Endothelial cell of umbilical vein (primary cell): Measurements from ENCODE around the gene COL5A1. TPM values are rescaled to one million over a fixed set of nuclear protein-coding genes. Genes with fewer than 3 reads are reported as not detected.

Experiments used
- BruUV-seq: library from RNA; stranded (reverse); fragments of 400-500 nt; replicated peaks from 2 replicates; lab custom pipeline; 2021; lab: Mats Ljungman, UMichigan
- CTCF ChIA-PET: fragments of 300-600, 350-600 bp; sonication (Branson Sonifier 250); formaldehyde crosslinking; loops from one replicate; lab custom pipeline; 2021; ENCODE audit warnings: antibody characterized with exemption, inconsistent platforms; lab: Charles Lee
- POLR2A ChIA-PET: fragments of 300-600, 350-600 bp; sonication (Branson Sonifier 250); formaldehyde crosslinking; loops from one replicate; lab custom pipeline; 2021; ENCODE audit warnings: antibody characterized with exemption, inconsistent platforms; lab: Charles Lee
- DNase-seq: peaks from one replicate; pipeline ENCODE4 v3.0.0-alpha.2; 2011; ENCODE audit warnings: low read depth, low spot score
- FAIRE-seq: peaks from 2 replicates; lab custom pipeline; 2011; peaks lifted over from hg19 to GRCh38; lab: Jason Lieb, UNC
- H2AFZ ChIP-seq: 2 replicates; pipeline ENCODE4 v1.6.0; 2012; ENCODE audit warnings: low read depth, low read length, control low read depth, inconsistent platforms
- H3K27ac ChIP-seq: 2 replicates; pipeline ENCODE4 v1.5.1; 2011; ENCODE audit warnings: low read depth, mild to moderate bottlenecking, control low read depth, low read length, moderate library complexity; ENCODE audit not compliant: insufficient read depth
- H3K27me3 ChIP-seq, 2 experiments: 2 replicates each; pipeline versions ENCODE4 v1.6.0 to v1.6.1; 2011; ENCODE audit warnings: low read length in 2 of 2, mixed read lengths in 1 of 2; ENCODE audit not compliant: control insufficient read depth in 2 of 2, insufficient read depth in 2 of 2
- H3K36me3 ChIP-seq, 2 experiments: 2 replicates in 1 of 2; 3 replicates in 1 of 2; pipeline ENCODE4 v1.5.1; 2011; ENCODE audit warnings: low read length in 2 of 2, mild to moderate bottlenecking in 1 of 2, moderate library complexity in 1 of 2; ENCODE audit not compliant: control insufficient read depth in 2 of 2, insufficient read depth in 2 of 2; ENCODE audit errors: extremely low read depth in 1 of 2
- H3K4me1 ChIP-seq: 3 replicates; pipeline ENCODE4 v1.5.1; 2011; ENCODE audit warnings: mild to moderate bottlenecking, low read length; ENCODE audit not compliant: control insufficient read depth, insufficient read depth; ENCODE audit errors: extremely low read depth
- H3K4me2 ChIP-seq: 2 replicates; pipeline ENCODE4 v1.6.1; 2011; ENCODE audit warnings: low read length, control low read depth, mixed read lengths; ENCODE audit not compliant: insufficient read depth
- H3K4me3 ChIP-seq, 3 experiments: fragments of 200-600 bp in 1 of 3; sonication (generic), shearing (Covaris generic) in 1 of 3; replicated peaks in 1 of 3; 2 replicates each; pipeline ENCODE4 v1.5.1; 2011 to 2016; ENCODE audit warnings: control low read depth in 3 of 3, low read length in 3 of 3, mild to moderate bottlenecking in 2 of 3, inconsistent platforms in 1 of 3, low read depth in 1 of 3, moderate library complexity in 1 of 3; ENCODE audit not compliant: insufficient read depth in 1 of 3
- H3K79me2 ChIP-seq: 2 replicates; pipeline ENCODE4 v1.6.0; 2012; ENCODE audit warnings: low read length, inconsistent platforms; ENCODE audit not compliant: control insufficient read depth, insufficient read depth
- H3K9ac ChIP-seq: replicated peaks from 2 replicates; pipeline ENCODE3; 2011; ENCODE audit warnings: low read length, control low read depth; ENCODE audit not compliant: insufficient read depth; ENCODE audit errors: extremely low read depth
- H3K9me1 ChIP-seq: replicated peaks from 3 replicates; pipeline ENCODE4 v1.6.0; 2011; ENCODE audit warnings: mild to moderate bottlenecking, low read length; ENCODE audit not compliant: control insufficient read depth, insufficient read depth; ENCODE audit errors: extremely low read depth
- H3K9me3 ChIP-seq: replicated peaks from 2 replicates; pipeline ENCODE4 v1.5.1; 2012; ENCODE audit warnings: low read length, inconsistent platforms; ENCODE audit not compliant: control insufficient read depth, insufficient read depth
- H4K20me1 ChIP-seq: replicated peaks from 2 replicates; pipeline ENCODE3; 2011; ENCODE audit warnings: mild to moderate bottlenecking, low read length; ENCODE audit not compliant: control insufficient read depth, insufficient read depth; ENCODE audit errors: extremely low read depth
- CTCF ChIP-seq, 2 donors: IDR thresholded peaks; 1 replicate in 1 of 2; 2 replicates in 1 of 2; pipeline ENCODE4 v1.5.1; 2011; ENCODE audit warnings: low read length in 2 of 2, mild to moderate bottlenecking in 2 of 2, moderate library complexity in 2 of 2, control low read depth in 1 of 2, inconsistent platforms in 1 of 2, low read depth in 1 of 2; ENCODE audit not compliant: insufficient read depth in 1 of 2; ENCODE audit errors: extremely low read depth in 1 of 2
- EZH2 ChIP-seq: IDR thresholded peaks from 2 replicates; pipeline ENCODE4 v1.6.1; 2012; ENCODE audit warnings: borderline replicate concordance, low read depth, mild to moderate bottlenecking, moderate library complexity, low read length, inconsistent platforms; ENCODE audit not compliant: severe bottlenecking
- FOS ChIP-seq: IDR thresholded peaks from 2 replicates; pipeline ENCODE4 v1.6.1; 2011; ENCODE audit warnings: mild to moderate bottlenecking, low read length, moderate library complexity, borderline replicate concordance; ENCODE audit not compliant: insufficient read depth
- GATA2 ChIP-seq: IDR thresholded peaks from 2 replicates; pipeline ENCODE4 v1.7.0; 2011; ENCODE audit warnings: low read depth, mild to moderate bottlenecking, moderate library complexity, mixed read lengths, low read length; ENCODE audit not compliant: insufficient read length, insufficient read depth
- MYC ChIP-seq: IDR thresholded peaks from one replicate; pipeline ENCODE4 v1.6.1; 2011; ENCODE audit warnings: mild to moderate bottlenecking, low read depth, low read length
- POLR2A ChIP-seq: IDR thresholded peaks from 2 replicates; pipeline ENCODE4 v1.6.1; 2012; ENCODE audit warnings: low read depth, mild to moderate bottlenecking, control low read depth, low read length
- POLR2AphosphoS5 ChIP-seq: IDR thresholded peaks from 2 replicates; pipeline ENCODE4 v1.6.1; 2012; ENCODE audit warnings: low read depth, mild to moderate bottlenecking, control low read depth, low read length, moderate library complexity; ENCODE audit not compliant: insufficient read depth
- dilution Hi-C: fragments of 300-500 bp; cut with MboI; formaldehyde crosslinking; loops from one replicate; pipeline ENCODE4 v1.15.0; 2019; ENCODE audit warnings: low sequenced_read_pairs; ENCODE audit not compliant: extremely low pct_ligation_motif_present
- intact Hi-C: fragments of 100-400 bp; cut with micrococcal nuclease; formaldehyde crosslinking; loops from one replicate; pipeline ENCODE4 v1.10.0; 2022
- polyA plus RNA-seq, 4 experiments: library from polyadenylated mRNA; depleted of rRNA in 3 of 4; stranded (reverse) in 3 of 4; unstranded in 1 of 4; fragments of >200 nt; gene quantifications; 2 replicates each; pipeline versions ENCODE4 v1.2.1 to v1.2.3, GENCODE V29; 2011 to 2012; ENCODE audit warnings: missing spikeins in 1 of 4
- total RNA-seq: library from RNA; stranded (reverse); gene quantifications from 2 replicates; pipeline ENCODE4 v1.2.3, GENCODE V29; 2021

Gene COL5A1
- total and polyA plus RNA-seq, 2 donors (not counting 3 experiments of a cell fraction or from before 2014, with no cell fraction given): 97.4 to 175 TPM

- H3K9me3 ChIP-seq: no peaks in the 10 kb centered on the region
- H3K27me3 ChIP-seq: no peaks in the 10 kb centered on the region
- H3K79me2 ChIP-seq: no peaks in the 10 kb centered on the region
- dilution Hi-C loops: no loop called here
- intact Hi-C loops: loop anchor here (5.0 to 10.0 kb wide), 2 partner anchors 308 to 635 kb away; partner anchors contain the start of gene OLFM1
- H3K4me3 ChIP-seq: no peak overlapping the region
- no peak overlapping the region for H2AFZ ChIP-seq
- no peaks in the 10 kb centered on the region for H4K20me1 ChIP-seq
- no peaks in the 10 kb centered on the region for H3K9me1 ChIP-seq
- FAIRE-seq: no peak
- H3K9ac ChIP-seq: no peak overlapping the region
- TF ChIP-seq POLR2A: no peak
- TF ChIP-seq CTCF (IDR thresholded peaks at IDR 0.05; ENCODE audit: extremely low read depth in 1 of 2, insufficient read depth in 1 of 2, low read depth in 1 of 2, low read length in 2 of 2): no peak
- no peak for TF ChIP-seq MYC
- no peak for TF ChIP-seq POLR2AphosphoS5
- BruUV-seq: no TSS peak
- ChIA-PET CTCF (interaction anchor here (1.6 to 2.1 kb wide), 2 partner anchors 12 to 328 kb away, joined by 7 to 8 read pairs; no protein-coding TSS in a partner anchor), POLR2A (no interaction called here)
- H3K27ac ChIP-seq: no peak overlapping the region
- H3K4me2 ChIP-seq: no peak overlapping the region
- peaks cover 2 to 36% of the 10 kb centered on the region in 2 experiments for H3K36me3 ChIP-seq
- H3K4me1 ChIP-seq: no peaks in the 10 kb centered on the region
- no peak for DNase-seq
Observed at GRCh38 chr9:134777153-134777552, 135.6 kb downstream of the COL5A1 start.

GRCh38 chr9:134778156-134778555, 136.6 kb downstream of the COL5A1 start:
- peaks cover 0 to 37% of the 10 kb centered on the region in 2 experiments for H3K36me3 ChIP-seq

More at GRCh38 chr9:134778156-134778555, 136.6 kb downstream of the COL5A1 start:
- intact Hi-C loops (loop anchor here (5.0 to 10.0 kb wide), 2 partner anchors 307 to 634 kb away; partner anchors contain the start of gene OLFM1), dilution Hi-C loops (no loop called here)
- ChIA-PET POLR2A (no interaction called here), CTCF (interaction anchor here (0.6 to 2.1 kb wide), 15 partner anchors 8 to 635 kb away, joined by 3 to 8 read pairs (median 4); no protein-coding TSS in a partner anchor)
- no peaks in the 10 kb centered on the region for H3K9me3 ChIP-seq
- FAIRE-seq: no peak
- H3K4me3 ChIP-seq: no peak overlapping the region
- TF ChIP-seq EZH2 (no peak), MYC (no peak), GATA2 (no peak), FOS (no peak)
- H2AFZ ChIP-seq: no peak overlapping the region
- H3K27ac ChIP-seq: no peak overlapping the region
- no peaks in the 10 kb centered on the region for H3K27me3 ChIP-seq
- no peak overlapping the region for H3K9ac ChIP-seq
- no peaks in the 10 kb centered on the region for H3K4me1 ChIP-seq
- no TSS peak for BruUV-seq
- no peaks in the 10 kb centered on the region for H3K9me1 ChIP-seq
- no peak for DNase-seq
- H4K20me1 ChIP-seq: no peaks in the 10 kb centered on the region
- H3K4me2 ChIP-seq: no peak overlapping the region
- H3K79me2 ChIP-seq: no peaks in the 10 kb centered on the region
